NCI-H1048 (cell line): ENCODE results near the gene KRTAP12-2.

ENCODE experiments used
- DNase-seq: peaks from one replicate; lab custom pipeline; 2025; lab: John Stamatoyannopoulos, UW

KRTAP12-2 gene

DNA sequence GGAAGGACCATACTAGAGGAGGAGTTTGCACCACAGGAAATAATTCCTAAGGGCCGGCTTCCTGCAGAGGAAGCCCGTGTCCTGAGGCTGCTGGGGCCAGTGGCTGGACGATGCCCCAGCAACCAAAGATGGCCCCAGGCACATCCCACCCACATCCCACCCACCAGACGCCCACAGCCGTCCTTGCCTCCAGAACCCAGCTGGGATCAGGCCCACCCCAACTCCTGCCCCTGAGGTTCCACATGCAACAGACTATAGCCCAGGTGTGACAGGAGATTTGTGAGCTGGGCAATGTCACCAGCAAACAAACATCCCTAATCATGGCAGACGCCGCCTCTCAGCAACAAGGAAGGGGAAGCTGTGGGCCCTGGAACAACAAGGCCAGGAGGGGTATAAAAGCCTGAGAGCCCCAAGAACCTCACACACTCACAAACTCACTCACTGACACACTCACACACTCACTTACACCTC, 40.0 kb downstream of the KRTAP12-2 start, which contains the start of gene KRTAP10-9:
TSS of gene KRTAP10-9 (plus strand) at position 421 of the 471 bp plus-strand sequence. CDS start 79 bp downstream, outside the sequence.
- DNase-seq, result no peak

GRCh38 chr21:44626262-44626661, 40.5 kb downstream of the KRTAP12-2 start:
- no peak for DNase-seq

- DNase-seq, result no peak
These were observed 41.0 kb downstream of the KRTAP12-2 start for GRCh38 chr21:44625756-44626155.

- DNase-seq, result no peak
These were observed 43.2 kb downstream of the KRTAP12-2 start for GRCh38 chr21:44623575-44623974.

DNA sequence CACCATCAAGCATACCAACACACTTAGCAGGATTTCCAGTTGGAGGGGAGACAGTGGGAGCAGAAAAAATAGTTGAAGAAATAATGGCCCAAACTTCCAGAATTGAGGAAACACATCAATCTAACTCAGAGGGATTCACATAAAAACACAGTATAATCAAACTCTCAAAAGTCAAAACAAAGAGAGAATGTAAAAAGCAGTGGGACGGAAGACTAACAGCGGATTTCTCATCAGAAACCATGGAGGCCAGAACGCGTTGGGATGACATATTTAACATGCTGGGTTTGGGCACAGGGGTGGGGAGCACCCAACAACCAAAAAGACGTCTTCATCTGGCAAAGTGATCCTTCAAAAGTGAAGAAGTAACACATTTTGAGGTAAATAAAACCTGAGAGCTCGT, 46.8 kb downstream of the KRTAP12-2 start:
- DNase-seq, result no peak

GRCh38 chr21:44618909-44619308, 47.8 kb downstream of the KRTAP12-2 start:
- DNase-seq, result no peak

GRCh38 chr21:44618504-44618903, 48.2 kb downstream of the KRTAP12-2 start:
- DNase-seq, result no peak

DNA sequence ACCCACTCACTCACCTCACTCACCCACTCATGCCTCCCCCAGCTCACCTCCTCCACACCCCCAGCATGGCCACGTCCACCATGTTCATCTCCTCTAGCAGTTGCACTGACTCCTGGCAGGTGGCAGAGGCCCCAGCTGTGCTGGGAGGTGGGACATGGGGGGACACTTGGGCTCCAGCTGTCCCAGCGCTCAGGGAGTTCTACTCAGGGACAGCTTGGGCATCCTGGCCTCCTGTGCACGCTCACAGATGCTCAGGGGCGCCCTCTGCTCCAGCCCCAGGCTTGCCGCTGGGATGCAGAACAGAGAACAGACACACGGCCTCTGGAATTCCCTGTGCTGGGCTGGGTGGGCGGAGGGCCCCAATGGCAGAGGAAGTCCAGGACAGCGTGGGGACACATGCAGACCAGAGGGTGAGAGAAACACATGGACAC, 49.6 kb downstream of the KRTAP12-2 start:
- DNase-seq, result no peak

GRCh38 chr21:44616591-44616926, 50.2 kb downstream of the KRTAP12-2 start:
- DNase-seq, result no peak
